Tibial artery (tissue), 4 donors: ENCODE data around the gene C1RL.

Source experiments
- DNase-seq, 2 donors: peaks; one replicate each; pipeline ENCODE4 v3.0.0-alpha.2; 2019
- H3K27ac ChIP-seq, 2 donors: fragments of 200-600 bp; sonication (generic) in 1 of 2; 1 replicate in 1 of 2; 2 replicates in 1 of 2; pipeline ENCODE4 v1.5.1; 2018 to 2019; ENCODE audit warnings: mild to moderate bottlenecking in 1 of 2
- H3K27me3 ChIP-seq, 2 donors: fragments of 200-600 bp; sonication (generic) in 1 of 2; one replicate each; pipeline versions ENCODE4 v1.5.1 to v1.6.0; 2016 to 2019
- H3K36me3 ChIP-seq, 3 donors: fragments of 200-600 bp; sonication (generic) in 2 of 3; one replicate each; pipeline ENCODE4 v1.5.1; 2016 to 2019; ENCODE audit warnings: mild to moderate bottlenecking in 2 of 3
- H3K4me1 ChIP-seq, 4 donors: fragments of 200-600 bp; sonication (generic) in 2 of 4; 1 replicate in 3 of 4; 2 replicates in 1 of 4; pipeline ENCODE4 v1.5.1; 2016 to 2019
- H3K4me3 ChIP-seq, 2 donors: fragments of 200-600 bp; sonication (generic) in 1 of 2; 1 replicate in 1 of 2; 2 replicates in 1 of 2; pipeline ENCODE4 v1.5.1; 2018 to 2019; ENCODE audit warnings: mild to moderate bottlenecking in 2 of 2
- H3K9me3 ChIP-seq, 3 donors: fragments of 200-600 bp; sonication (generic) in 1 of 3; one replicate each; pipeline ENCODE4 v1.5.1; 2016 to 2019
- intact Hi-C: fragments of 100-400 bp; cut with DNase I; formaldehyde crosslinking; loops from one replicate; pipeline ENCODE4 v1.15.0; 2023; ENCODE audit warnings: low total_unique reads
- TF ChIP-seq, protein P1 (sequence below), 2 experiments: fragments of 200-600 bp in 1 of 2; fragments of 450-650 bp in 1 of 2; IDR thresholded peaks; one replicate each; pipeline ENCODE4 v1.5.1; 2017 to 2019; ENCODE audit warnings: antibody characterized with exemption in 2 of 2, mild to moderate bottlenecking in 1 of 2, moderate library complexity in 1 of 2

C1RL gene

DNA sequence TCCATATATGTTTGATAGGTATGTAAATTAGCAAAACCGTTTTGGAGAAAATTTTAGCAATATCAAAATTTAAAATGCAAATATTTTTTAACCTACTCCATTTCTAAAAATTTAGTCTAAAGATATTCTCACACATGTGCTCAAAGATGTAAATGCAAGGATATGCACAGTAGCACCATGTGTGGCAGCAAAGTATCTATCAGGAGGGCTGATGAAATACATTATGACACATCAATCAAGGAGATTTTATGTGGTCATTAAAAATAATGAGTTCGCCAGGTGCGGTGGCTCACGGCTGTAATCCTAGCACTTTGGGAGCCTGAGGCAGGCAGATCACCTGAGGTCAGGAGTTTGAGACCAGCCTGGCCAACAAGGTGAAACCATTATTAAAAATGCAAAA, 8.8 kb downstream of the C1RL start:
- intact Hi-C loops = no loop called here
- H3K36me3 ChIP-seq = peaks cover 10 to 57% (median 12%) of the 10 kb centered on the region in 3 donors

DNA sequence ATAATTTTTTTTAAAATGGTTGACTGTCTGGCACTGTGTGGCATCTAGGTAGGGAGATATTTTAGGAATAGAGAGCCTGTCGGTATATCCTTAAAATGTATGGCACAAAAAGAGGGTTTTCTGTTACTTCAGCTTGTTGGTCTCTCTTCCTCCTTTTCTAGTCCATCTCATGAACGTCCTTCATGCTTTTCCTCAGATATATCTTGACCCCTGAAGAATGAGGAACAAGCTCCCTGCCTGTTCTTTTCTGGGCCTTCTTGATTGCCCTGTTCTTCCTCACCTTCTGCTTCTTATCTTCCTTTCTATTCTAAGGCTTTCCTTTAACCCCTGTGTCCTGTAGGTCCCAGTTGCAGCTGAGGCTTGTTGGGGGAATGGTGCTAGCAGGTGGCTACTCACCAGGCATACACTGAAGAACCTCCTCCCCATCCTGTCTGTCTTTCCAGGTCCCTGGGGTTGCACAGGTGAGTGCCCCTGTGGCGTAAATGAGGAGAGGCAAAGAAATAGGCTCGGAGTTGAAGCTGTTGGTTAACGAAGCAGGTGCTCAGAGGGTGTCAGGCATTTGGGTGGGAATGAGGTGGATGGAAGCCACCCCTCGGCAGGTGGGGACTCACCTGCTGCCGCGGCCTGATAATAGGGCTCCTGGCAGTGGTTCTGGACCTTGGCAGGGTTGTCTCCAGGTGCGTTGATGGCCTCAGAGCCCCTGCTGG, 9.6 kb downstream of the C1RL start:
- Histone ChIP-seq H3K4me3 (no peak overlapping the region), H3K36me3 (peaks cover 9 to 55% (median 12%) of the 10 kb centered on the region in 3 donors), H3K27me3 (no peaks in the 10 kb centered on the region), H3K9me3 (no peaks in the 10 kb centered on the region), H3K27ac (no peak overlapping the region), H3K4me1 (peaks cover 0 to 3% (median 0%) of the 10 kb centered on the region in 4 donors)
- DNase-seq = peak; percentile 19 to 58
- intact Hi-C loops = no loop called here
- TF ChIP-seq, protein P1, sequence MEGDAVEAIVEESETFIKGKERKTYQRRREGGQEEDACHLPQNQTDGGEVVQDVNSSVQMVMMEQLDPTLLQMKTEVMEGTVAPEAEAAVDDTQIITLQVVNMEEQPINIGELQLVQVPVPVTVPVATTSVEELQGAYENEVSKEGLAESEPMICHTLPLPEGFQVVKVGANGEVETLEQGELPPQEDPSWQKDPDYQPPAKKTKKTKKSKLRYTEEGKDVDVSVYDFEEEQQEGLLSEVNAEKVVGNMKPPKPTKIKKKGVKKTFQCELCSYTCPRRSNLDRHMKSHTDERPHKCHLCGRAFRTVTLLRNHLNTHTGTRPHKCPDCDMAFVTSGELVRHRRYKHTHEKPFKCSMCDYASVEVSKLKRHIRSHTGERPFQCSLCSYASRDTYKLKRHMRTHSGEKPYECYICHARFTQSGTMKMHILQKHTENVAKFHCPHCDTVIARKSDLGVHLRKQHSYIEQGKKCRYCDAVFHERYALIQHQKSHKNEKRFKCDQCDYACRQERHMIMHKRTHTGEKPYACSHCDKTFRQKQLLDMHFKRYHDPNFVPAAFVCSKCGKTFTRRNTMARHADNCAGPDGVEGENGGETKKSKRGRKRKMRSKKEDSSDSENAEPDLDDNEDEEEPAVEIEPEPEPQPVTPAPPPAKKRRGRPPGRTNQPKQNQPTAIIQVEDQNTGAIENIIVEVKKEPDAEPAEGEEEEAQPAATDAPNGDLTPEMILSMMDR (IDR thresholded peaks at IDR 0.05) = no peak

More for the DNA sequence above, 8.8 kb downstream of the C1RL start:
- peak in 1 of 2 donors; percentile 6 for DNase-seq
- TF ChIP-seq, protein P1 (IDR thresholded peaks at IDR 0.05) = no peak
- peaks cover 0 to 3% (median 0%) of the 10 kb centered on the region in 4 donors for H3K4me1 ChIP-seq
- H3K9me3 ChIP-seq = no peaks in the 10 kb centered on the region
- H3K4me3 ChIP-seq = no peak overlapping the region
- no peaks in the 10 kb centered on the region for H3K27me3 ChIP-seq
- no peak overlapping the region for H3K27ac ChIP-seq

DNA sequence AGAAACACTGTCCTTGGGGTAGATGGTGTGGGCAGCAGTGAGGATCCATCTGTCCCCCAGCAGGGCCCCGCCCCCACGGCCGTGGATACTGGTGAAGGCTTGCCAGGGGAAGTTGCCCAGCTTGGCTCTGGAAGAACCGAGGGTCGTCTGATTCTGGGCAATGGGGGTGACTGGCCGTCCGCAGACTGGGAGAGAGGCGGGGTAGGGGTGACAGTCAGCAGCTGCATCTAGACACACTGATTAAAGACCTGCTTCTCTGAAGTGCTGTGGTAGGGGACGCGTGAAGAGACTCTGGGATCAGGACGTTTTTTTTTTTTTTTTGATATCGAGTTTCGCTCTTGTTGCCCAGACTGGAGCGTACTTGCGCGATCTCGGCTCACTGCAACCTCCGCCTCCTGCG, 12.0 kb downstream of the C1RL start:
- H3K4me1 ChIP-seq = peaks cover 0 to 19% (median 15%) of the 10 kb centered on the region in 4 donors
- intact Hi-C loops = no loop called here
- H3K27ac ChIP-seq = no peak overlapping the region
- peaks cover 0 to 36% (median 12%) of the 10 kb centered on the region in 3 donors for H3K36me3 ChIP-seq
- H3K9me3 ChIP-seq = no peaks in the 10 kb centered on the region
- H3K4me3 ChIP-seq = no peak overlapping the region
- no peaks in the 10 kb centered on the region for H3K27me3 ChIP-seq
- no peak for DNase-seq
- TF ChIP-seq, protein P1 (IDR thresholded peaks at IDR 0.05) = no peak

DNA sequence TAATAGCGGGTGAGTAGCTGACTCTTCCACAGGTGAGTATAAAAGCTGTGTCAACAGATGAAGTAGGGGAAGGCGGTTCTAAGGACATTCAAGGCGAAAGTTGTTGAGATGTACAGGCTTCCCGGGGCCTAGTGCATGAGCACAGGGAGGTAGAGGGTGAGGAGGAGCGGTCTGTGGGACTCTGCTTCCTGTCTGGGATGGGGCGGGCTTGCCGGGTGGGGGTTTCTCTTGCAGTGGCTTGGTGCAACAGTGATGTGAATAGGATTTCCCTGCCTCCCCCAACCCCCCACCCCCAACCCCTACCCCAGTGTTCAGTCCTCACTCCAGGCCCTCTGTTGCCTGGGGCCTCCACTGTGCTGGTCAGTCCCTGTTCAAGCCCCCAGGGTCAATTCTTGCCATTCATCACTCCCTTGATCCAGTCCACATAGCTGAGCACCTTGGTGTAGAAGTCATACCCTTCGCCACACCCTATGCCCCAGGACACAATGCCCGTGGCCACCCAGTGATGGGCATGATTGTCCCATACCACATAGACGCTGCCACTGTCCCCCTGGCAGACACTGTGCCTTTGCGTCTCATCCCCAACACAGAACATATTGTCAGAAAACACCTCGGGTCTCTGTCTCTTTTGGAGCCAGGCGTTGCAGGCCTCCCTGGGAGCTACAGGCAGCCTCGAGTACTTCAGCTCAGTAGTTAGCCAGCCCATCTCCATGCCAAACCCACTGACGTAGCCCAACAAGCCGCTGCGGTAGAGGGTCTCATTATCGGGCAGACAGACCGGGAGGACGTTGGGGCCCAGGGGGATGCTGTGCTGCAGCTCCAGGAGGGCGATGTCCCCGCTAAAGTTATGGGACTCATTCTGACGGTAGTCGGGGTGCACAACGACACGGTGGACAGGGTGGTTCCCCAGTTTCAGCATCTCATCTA, 12.7 kb downstream of the C1RL start:
- intact Hi-C loops = no loop called here
- TF ChIP-seq, protein P1 (IDR thresholded peaks at IDR 0.05) = no peak
- Histone ChIP-seq H3K36me3 (peaks cover 0 to 31% (median 12%) of the 10 kb centered on the region in 3 donors), H3K4me3 (no peak overlapping the region), H3K9me3 (no peaks in the 10 kb centered on the region), H3K27ac (no peak overlapping the region), H3K4me1 (peaks cover 0 to 23% (median 18%) of the 10 kb centered on the region in 4 donors), H3K27me3 (no peaks in the 10 kb centered on the region)
- peak in 1 of 2 donors; percentile 19 for DNase-seq

DNA sequence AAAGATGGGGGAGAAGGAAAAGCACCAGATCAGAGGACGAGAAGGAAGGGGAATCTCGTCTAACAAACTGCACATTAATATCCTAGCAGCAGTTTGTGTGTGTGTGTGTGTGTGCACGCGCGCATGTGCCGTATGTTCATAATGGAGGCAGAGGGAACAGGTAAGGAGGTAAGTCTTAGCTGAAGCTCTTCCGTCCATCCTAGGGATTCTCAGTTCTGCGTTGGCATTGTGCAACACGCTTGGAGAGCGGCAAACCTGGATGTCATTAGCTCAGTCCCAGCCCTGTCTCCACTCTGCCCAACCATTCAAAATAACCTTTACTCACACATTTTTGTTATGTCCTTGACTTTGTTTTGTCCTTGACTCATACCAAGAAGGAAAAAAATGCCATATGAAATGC, 15.1 kb downstream of the C1RL start:
- Histone ChIP-seq H3K4me3 (no peak overlapping the region), H3K27me3 (no peaks in the 10 kb centered on the region), H3K36me3 (peaks cover 11 to 30% (median 16%) of the 10 kb centered on the region in 3 donors), H3K27ac (no peak overlapping the region), H3K4me1 (peaks cover 0 to 46% (median 38%) of the 10 kb centered on the region in 4 donors), H3K9me3 (no peaks in the 10 kb centered on the region)
- TF ChIP-seq, protein P1 (IDR thresholded peaks at IDR 0.05) = no peak
- intact Hi-C loops = loop anchor here (2.0 to 5.0 kb wide), 2 partner anchors 33 to 883 kb away; partner anchors contain the start of gene C1S
- DNase-seq = peak in 1 of 2 donors; percentile 59
